Peyer's patch (tissue), 4 donors: ENCODE measurements around the gene CACNB2.

Experiments used
- POLR2A ChIP-seq, 2 donors: fragments of 450-650 bp; IDR thresholded peaks; one replicate each; pipeline ENCODE4 v1.5.1; 2017; ENCODE audit warnings: antibody characterized with exemption in 2 of 2, mild to moderate bottlenecking in 2 of 2, moderate library complexity in 2 of 2
- TF ChIP-seq, protein P1 (sequence below), 6 experiments: fragments of 450-650 bp in 4 of 6; fragments of 200-600 bp in 2 of 6; sonication (generic) in 1 of 6; IDR thresholded peaks; one replicate each; pipeline ENCODE4 v1.5.1; 2017 to 2019; ENCODE audit warnings: antibody characterized with exemption in 6 of 6, mild to moderate bottlenecking in 3 of 6, moderate library complexity in 1 of 6

DNA sequence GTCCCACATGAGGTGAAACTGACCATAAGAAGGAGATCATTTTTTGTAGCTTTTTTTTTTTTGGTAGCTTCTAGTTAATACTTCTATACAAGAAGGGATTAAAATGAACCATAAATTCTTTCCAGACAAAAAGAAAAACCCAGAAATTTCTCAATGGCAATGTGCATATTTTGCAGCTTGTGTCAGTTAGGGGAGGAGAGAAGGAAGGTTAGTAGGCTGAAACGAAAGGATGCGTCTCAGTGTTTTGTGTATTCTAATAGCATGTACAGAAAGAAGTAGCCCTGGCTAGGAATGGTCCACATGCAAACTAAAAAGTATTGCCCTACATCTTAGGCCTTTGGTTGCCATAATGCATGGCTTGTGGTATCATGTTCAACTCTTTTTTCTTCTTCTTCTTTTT is 90.6 kb downstream of the CACNB2 start:
- TF ChIP-seq, protein P1, sequence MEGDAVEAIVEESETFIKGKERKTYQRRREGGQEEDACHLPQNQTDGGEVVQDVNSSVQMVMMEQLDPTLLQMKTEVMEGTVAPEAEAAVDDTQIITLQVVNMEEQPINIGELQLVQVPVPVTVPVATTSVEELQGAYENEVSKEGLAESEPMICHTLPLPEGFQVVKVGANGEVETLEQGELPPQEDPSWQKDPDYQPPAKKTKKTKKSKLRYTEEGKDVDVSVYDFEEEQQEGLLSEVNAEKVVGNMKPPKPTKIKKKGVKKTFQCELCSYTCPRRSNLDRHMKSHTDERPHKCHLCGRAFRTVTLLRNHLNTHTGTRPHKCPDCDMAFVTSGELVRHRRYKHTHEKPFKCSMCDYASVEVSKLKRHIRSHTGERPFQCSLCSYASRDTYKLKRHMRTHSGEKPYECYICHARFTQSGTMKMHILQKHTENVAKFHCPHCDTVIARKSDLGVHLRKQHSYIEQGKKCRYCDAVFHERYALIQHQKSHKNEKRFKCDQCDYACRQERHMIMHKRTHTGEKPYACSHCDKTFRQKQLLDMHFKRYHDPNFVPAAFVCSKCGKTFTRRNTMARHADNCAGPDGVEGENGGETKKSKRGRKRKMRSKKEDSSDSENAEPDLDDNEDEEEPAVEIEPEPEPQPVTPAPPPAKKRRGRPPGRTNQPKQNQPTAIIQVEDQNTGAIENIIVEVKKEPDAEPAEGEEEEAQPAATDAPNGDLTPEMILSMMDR (IDR thresholded peaks at IDR 0.05) = no peak
- TF ChIP-seq POLR2A (IDR thresholded peaks at IDR 0.05) = no peak
